ENCODE results near the gene CFAP77. TPM values are rescaled to one million over a fixed set of nuclear protein-coding genes. Genes with fewer than 3 reads are reported as not detected.
A peak's percentile ranks its signal among the peaks of the same experiment; 100 is the strongest.

Gene CFAP77
- total RNA-seq, 1 experiment from 2014 or later: not detected

GRCh38 chr9:132503116-132503515, 93.1 kb downstream of the CFAP77 start:
- H3K27ac ChIP-seq: no peak overlapping the region
- no peaks in the 10 kb centered on the region for H3K4me1 ChIP-seq
- no peak overlapping the region for H3K4me3 ChIP-seq
- H3K9me3 ChIP-seq (replicated peaks): no peaks in the 10 kb centered on the region
- H3K27me3 ChIP-seq: peaks cover 42% of the 10 kb centered on the region
- H3K36me3 ChIP-seq: no peaks in the 10 kb centered on the region
- no peak for DNase-seq

- Histone ChIP-seq H3K36me3 (no peaks in the 10 kb centered on the region), H3K9me3 (replicated peaks) (no peaks in the 10 kb centered on the region), H3K4me1 (no peaks in the 10 kb centered on the region), H3K27me3 (peaks cover 42% of the 10 kb centered on the region), H3K4me3 (no peak overlapping the region), H3K27ac (no peak overlapping the region)
- DNase-seq: no peak
Observed at GRCh38 chr9:132504488-132504887, 94.5 kb downstream of the CFAP77 start.

GRCh38 chr9:132505991-132506655, 96.1 kb downstream of the CFAP77 start:
- H3K9me3 ChIP-seq (replicated peaks): no peaks in the 10 kb centered on the region
- H3K36me3 ChIP-seq: no peaks in the 10 kb centered on the region
- DNase-seq: peak in 1 of 2 experiments; percentile 17
- H3K27me3 ChIP-seq: peaks cover 52% of the 10 kb centered on the region
- H3K4me1 ChIP-seq: no peaks in the 10 kb centered on the region
- H3K27ac ChIP-seq: no peak overlapping the region
- H3K4me3 ChIP-seq: no peak overlapping the region

GRCh38 chr9:132506977-132507669, 97.1 kb downstream of the CFAP77 start:
- no peak overlapping the region for H3K4me3 ChIP-seq
- no peaks in the 10 kb centered on the region for H3K9me3 ChIP-seq (replicated peaks)
- H3K4me1 ChIP-seq: no peaks in the 10 kb centered on the region
- H3K36me3 ChIP-seq: no peaks in the 10 kb centered on the region
- H3K27me3 ChIP-seq: peaks cover 52% of the 10 kb centered on the region
- H3K27ac ChIP-seq: no peak overlapping the region
- no peak for DNase-seq

GRCh38 chr9:132507670-132508469, 97.9 kb downstream of the CFAP77 start:
- no peaks in the 10 kb centered on the region for H3K4me1 ChIP-seq
- peak; percentile 68 to 86 for DNase-seq
- H3K36me3 ChIP-seq: no peaks in the 10 kb centered on the region
- H3K27me3 ChIP-seq: peaks cover 52% of the 10 kb centered on the region
- H3K27ac ChIP-seq: no peak overlapping the region
- no peak overlapping the region for H3K4me3 ChIP-seq
- no peaks in the 10 kb centered on the region for H3K9me3 ChIP-seq (replicated peaks)

- Histone ChIP-seq H3K4me3 (no peak overlapping the region), H3K4me1 (no peaks in the 10 kb centered on the region), H3K27me3 (peaks cover 55% of the 10 kb centered on the region), H3K9me3 (replicated peaks) (no peaks in the 10 kb centered on the region), H3K36me3 (no peaks in the 10 kb centered on the region), H3K27ac (no peak overlapping the region)
- DNase-seq: no peak
Observed at GRCh38 chr9:132509928-132510874, 100.2 kb downstream of the CFAP77 start.

GRCh38 chr9:132511191-132511999, 101.4 kb downstream of the CFAP77 start:
- Histone ChIP-seq H3K27me3 (peaks cover 58% of the 10 kb centered on the region), H3K27ac (no peak overlapping the region), H3K4me1 (no peaks in the 10 kb centered on the region), H3K4me3 (no peak overlapping the region), H3K9me3 (replicated peaks) (no peaks in the 10 kb centered on the region), H3K36me3 (no peaks in the 10 kb centered on the region)
- DNase-seq: no peak

GRCh38 chr9:132513416-132513815, 103.4 kb downstream of the CFAP77 start:
- Histone ChIP-seq H3K27me3 (peaks cover 63% of the 10 kb centered on the region), H3K9me3 (replicated peaks) (no peaks in the 10 kb centered on the region), H3K4me1 (no peaks in the 10 kb centered on the region), H3K36me3 (no peaks in the 10 kb centered on the region), H3K4me3 (no peak overlapping the region), H3K27ac (no peak overlapping the region)
- no peak for DNase-seq

GRCh38 chr9:132514011-132514744, 104.2 kb downstream of the CFAP77 start:
- Histone ChIP-seq H3K4me1 (no peaks in the 10 kb centered on the region), H3K27ac (no peak overlapping the region), H3K36me3 (no peaks in the 10 kb centered on the region), H3K9me3 (replicated peaks) (no peaks in the 10 kb centered on the region), H3K4me3 (no peak overlapping the region), H3K27me3 (peaks cover 63% of the 10 kb centered on the region)
- no peak for DNase-seq

GRCh38 chr9:132514821-132515220, 104.8 kb downstream of the CFAP77 start:
- H3K4me1 ChIP-seq: no peaks in the 10 kb centered on the region
- H3K27ac ChIP-seq: no peak overlapping the region
- H3K4me3 ChIP-seq: no peak overlapping the region
- no peak for DNase-seq
- H3K27me3 ChIP-seq: peaks cover 60% of the 10 kb centered on the region
- no peaks in the 10 kb centered on the region for H3K36me3 ChIP-seq
- H3K9me3 ChIP-seq (replicated peaks): no peaks in the 10 kb centered on the region

GRCh38 chr9:132516301-132516700, 106.3 kb downstream of the CFAP77 start:
- no peak overlapping the region for H3K4me3 ChIP-seq

GRCh38 chr9:132516911-132517310, 106.9 kb downstream of the CFAP77 start:
- Histone ChIP-seq H3K9me3 (replicated peaks) (no peaks in the 10 kb centered on the region), H3K4me1 (no peaks in the 10 kb centered on the region), H3K4me3 (no peak overlapping the region), H3K27ac (no peak overlapping the region), H3K36me3 (no peaks in the 10 kb centered on the region), H3K27me3 (peaks cover 57% of the 10 kb centered on the region)
- DNase-seq: no peak

More at GRCh38 chr9:132516301-132516700, 106.3 kb downstream of the CFAP77 start:
- Histone ChIP-seq H3K27me3 (peaks cover 58% of the 10 kb centered on the region), H3K36me3 (no peaks in the 10 kb centered on the region), H3K4me1 (no peaks in the 10 kb centered on the region), H3K9me3 (replicated peaks) (no peaks in the 10 kb centered on the region), H3K27ac (no peak overlapping the region)
- DNase-seq: no peak

Measured in SJCRH30 (cell line).